Activated CD8-positive, alpha-beta T cell treated with anti-CD3 and anti-CD28 coated beads, Interleukin-2, amount 10 ng/mL, durations not matched to agents 7 days and 5 days (primary cell): ENCODE measurements around the gene DUOX2. TPM values are rescaled to one million over a fixed set of nuclear protein-coding genes. Genes with fewer than 3 reads are reported as not detected.
A peak's percentile ranks its signal among the peaks of the same experiment; 100 is the strongest.

Experiments used
- ATAC-seq: fragments of 150-1000 bp; cut with Tn5 transposase; one replicate; pipeline ENCODE4 v1.10.0; 2021; ENCODE audit warnings: moderate library complexity
- CTCF ChIA-PET: fragments of 350-600 bp; sonication (Branson Sonifier 250); formaldehyde crosslinking; loops from one replicate; lab custom pipeline; 2021; ENCODE audit warnings: antibody characterized with exemption; lab: Charles Lee
- POLR2A ChIA-PET: fragments of 350-600 bp; sonication (Branson Sonifier 250); formaldehyde crosslinking; loops from one replicate; lab custom pipeline; 2021; ENCODE audit warnings: antibody characterized with exemption; lab: Charles Lee
- DNase-seq: peaks from one replicate; pipeline ENCODE4 v3.0.0-alpha.2; 2020
- H3K27ac Mint-ChIP-seq: one replicate; pipeline ENCODE4 v1.8.0; 2021; ENCODE audit warnings: mild to moderate bottlenecking, mixed read lengths
- H3K27me3 Mint-ChIP-seq: one replicate; pipeline ENCODE4 v1.8.0; 2021; ENCODE audit warnings: low read depth, mixed read lengths
- H3K36me3 Mint-ChIP-seq: one replicate; pipeline ENCODE4 v1.8.0; 2021; ENCODE audit warnings: low read depth, mixed read lengths
- H3K4me1 Mint-ChIP-seq: one replicate; pipeline ENCODE4 v1.8.0; 2021; ENCODE audit warnings: low read depth, mixed read lengths
- H3K4me3 Mint-ChIP-seq: one replicate; pipeline ENCODE4 v1.8.0; 2021; ENCODE audit warnings: mild to moderate bottlenecking, mixed read lengths
- H3K9me3 Mint-ChIP-seq: one replicate; pipeline ENCODE4 v1.8.0; 2022; ENCODE audit warnings: mixed read lengths; ENCODE audit not compliant: insufficient read depth
- total RNA-seq, 2 experiments: library from RNA; stranded (reverse); gene quantifications; one replicate each; pipeline ENCODE4 v1.2.3, GENCODE V29; 2021

The DUOX2 gene
- total RNA-seq, result not detected

GRCh38 chr15:45114076-45114750 is at the start of gene DUOX2, which contains the start of gene DUOXA2:
Gene DUOX2 (minus strand): TSS chr15:45114172. CDS start chr15:45113411, 761 bp downstream.
Gene DUOXA2 (plus strand): TSS chr15:45114326. CDS start chr15:45114606, 280 bp downstream.
- ChIA-PET POLR2A (no interaction called here), CTCF (interaction anchor here (1.4 kb wide), 1 partner anchor 13 kb away, joined by 3 read pairs; no protein-coding TSS in a partner anchor)
- Mint-ChIP-seq H3K4me1 (peaks cover 32% of the 10 kb centered on the region), H3K36me3 (no peaks in the 10 kb centered on the region), H3K27me3 (peaks cover 80% of the 10 kb centered on the region), H3K9me3 (no peaks in the 10 kb centered on the region), H3K4me3 (no peak within 1 kb of the TSS), H3K27ac (no peak within 1 kb of the TSS)
- no peak for DNase-seq
- ATAC-seq, result no peak

- Mint-ChIP-seq H3K9me3 (no peaks in the 10 kb centered on the region), H3K4me3 (no peak overlapping the region), H3K27ac (no peak overlapping the region), H3K27me3 (no peaks in the 10 kb centered on the region), H3K36me3 (no peaks in the 10 kb centered on the region), H3K4me1 (peaks cover 20% of the 10 kb centered on the region)
- ATAC-seq (no peak), DNase-seq (no peak)
- POLR2A ChIA-PET, result interaction anchor here (0.7 to 3.0 kb wide), 6 partner anchors 20 to 359 kb away, joined by 3 to 16 read pairs (median 8); a partner anchor contains a TSS
- CTCF ChIA-PET, result interaction anchor here (0.9 to 13.2 kb wide), 26 partner anchors 8 to 310 kb away, joined by 3 to 191 read pairs (median 6); a partner anchor contains a TSS
Observed at GRCh38 chr15:45163508-45163856, 49.5 kb upstream of the DUOX2 start.

- ChIA-PET CTCF (interaction anchor here (0.8 to 13.2 kb wide), 27 partner anchors 9 to 423 kb away, joined by 3 to 191 read pairs (median 6); a partner anchor contains a TSS), POLR2A (interaction anchor here (0.7 to 3.0 kb wide), 6 partner anchors 17 to 240 kb away, joined by 3 to 16 read pairs (median 8); a partner anchor contains a TSS)
- peak; percentile 78 for DNase-seq
- H3K27me3 Mint-ChIP-seq, result no peaks in the 10 kb centered on the region
- no peak overlapping the region for H3K4me3 Mint-ChIP-seq
- peak; percentile 29 for ATAC-seq
- H3K9me3 Mint-ChIP-seq, result no peaks in the 10 kb centered on the region
- H3K36me3 Mint-ChIP-seq, result no peaks in the 10 kb centered on the region
- H3K27ac Mint-ChIP-seq, result no peak overlapping the region
- peaks cover 23% of the 10 kb centered on the region for H3K4me1 Mint-ChIP-seq
Observed at GRCh38 chr15:45162771-45163507, 49.0 kb upstream of the DUOX2 start.

GRCh38 chr15:45161666-45162065 is 47.7 kb upstream of the DUOX2 start:
- ATAC-seq (no peak), DNase-seq (no peak)
- H3K4me1 Mint-ChIP-seq, result peaks cover 23% of the 10 kb centered on the region
- no peaks in the 10 kb centered on the region for H3K9me3 Mint-ChIP-seq
- ChIA-PET POLR2A (interaction anchor here (0.6 kb wide), 1 partner anchor 566 kb away, joined by 3 read pairs; no protein-coding TSS in a partner anchor), CTCF (interaction anchor here (1.0 to 13.2 kb wide), 3 partner anchors 44 to 236 kb away, joined by 3 to 191 read pairs (median 50); no protein-coding TSS in a partner anchor)
- no peaks in the 10 kb centered on the region for H3K27me3 Mint-ChIP-seq
- no peak overlapping the region for H3K4me3 Mint-ChIP-seq
- H3K36me3 Mint-ChIP-seq, result no peaks in the 10 kb centered on the region
- H3K27ac Mint-ChIP-seq, result no peak overlapping the region

GRCh38 chr15:45157974-45158373 is 44.0 kb upstream of the DUOX2 start:
- CTCF ChIA-PET, result no interaction called here
- Mint-ChIP-seq H3K4me3 (no peak overlapping the region), H3K9me3 (no peaks in the 10 kb centered on the region), H3K27me3 (no peaks in the 10 kb centered on the region), H3K4me1 (peaks cover 6% of the 10 kb centered on the region), H3K36me3 (no peaks in the 10 kb centered on the region), H3K27ac (no peak overlapping the region)
- POLR2A ChIA-PET, result no interaction called here
- peak; percentile 50 for ATAC-seq
- DNase-seq, result no peak

GRCh38 chr15:45156744-45157455 is 42.9 kb upstream of the DUOX2 start:
- no peak overlapping the region for H3K27ac Mint-ChIP-seq
- no peaks in the 10 kb centered on the region for H3K9me3 Mint-ChIP-seq
- peaks cover 6% of the 10 kb centered on the region for H3K4me1 Mint-ChIP-seq
- no peaks in the 10 kb centered on the region for H3K27me3 Mint-ChIP-seq
- no peak for ATAC-seq
- peaks cover 5% of the 10 kb centered on the region for H3K36me3 Mint-ChIP-seq
- POLR2A ChIA-PET, result interaction anchor here (0.7 to 1.4 kb wide), 2 partner anchors 11 to 96 kb away, joined by 3 to 4 read pairs; no protein-coding TSS in a partner anchor
- no peak for DNase-seq
- CTCF ChIA-PET, result interaction anchor here (0.9 to 1.1 kb wide), 2 partner anchors 39 to 41 kb away, joined by 3 to 4 read pairs; no protein-coding TSS in a partner anchor
- no peak overlapping the region for H3K4me3 Mint-ChIP-seq

- ATAC-seq (no peak), DNase-seq (no peak)
- H3K36me3 Mint-ChIP-seq, result peaks cover 5% of the 10 kb centered on the region
- H3K27ac Mint-ChIP-seq, result no peak overlapping the region
- H3K4me3 Mint-ChIP-seq, result no peak overlapping the region
- H3K4me1 Mint-ChIP-seq, result peaks cover 6% of the 10 kb centered on the region
- no peaks in the 10 kb centered on the region for H3K9me3 Mint-ChIP-seq
- ChIA-PET CTCF (interaction anchor here (0.9 kb wide), 1 partner anchor 43 kb away, joined by 3 read pairs; no protein-coding TSS in a partner anchor), POLR2A (no interaction called here)
- H3K27me3 Mint-ChIP-seq, result no peaks in the 10 kb centered on the region
Observed at GRCh38 chr15:45155739-45156138, 41.8 kb upstream of the DUOX2 start.

GRCh38 chr15:45151998-45152828 is 38.2 kb upstream of the DUOX2 start:
- ATAC-seq (no peak), DNase-seq (no peak)
- Mint-ChIP-seq H3K9me3 (no peaks in the 10 kb centered on the region), H3K27me3 (no peaks in the 10 kb centered on the region), H3K4me1 (no peaks in the 10 kb centered on the region), H3K4me3 (no peak overlapping the region), H3K27ac (no peak overlapping the region), H3K36me3 (peaks cover 5% of the 10 kb centered on the region)
- ChIA-PET POLR2A (interaction anchor here (1.5 kb wide), 1 partner anchor 49 kb away, joined by 3 read pairs; no protein-coding TSS in a partner anchor), CTCF (no interaction called here)

- Mint-ChIP-seq H3K36me3 (peaks cover 5% of the 10 kb centered on the region), H3K9me3 (no peaks in the 10 kb centered on the region), H3K27me3 (no peaks in the 10 kb centered on the region), H3K27ac (no peak overlapping the region), H3K4me3 (no peak overlapping the region), H3K4me1 (no peaks in the 10 kb centered on the region)
- DNase-seq (no peak), ATAC-seq (no peak)
- CTCF ChIA-PET, result no interaction called here
- POLR2A ChIA-PET, result interaction anchor here (1.5 kb wide), 1 partner anchor 50 kb away, joined by 3 read pairs; no protein-coding TSS in a partner anchor
Observed at GRCh38 chr15:45150997-45151396, 37.0 kb upstream of the DUOX2 start.

GRCh38 chr15:45150481-45150880 is 36.5 kb upstream of the DUOX2 start:
- Mint-ChIP-seq H3K36me3 (peaks cover 5% of the 10 kb centered on the region), H3K4me1 (no peaks in the 10 kb centered on the region), H3K27ac (no peak overlapping the region), H3K9me3 (no peaks in the 10 kb centered on the region), H3K4me3 (no peak overlapping the region), H3K27me3 (no peaks in the 10 kb centered on the region)
- ATAC-seq, result no peak
- POLR2A ChIA-PET, result no interaction called here
- DNase-seq, result no peak
- CTCF ChIA-PET, result interaction anchor here (1.1 kb wide), 1 partner anchor 32 kb away, joined by 4 read pairs; no protein-coding TSS in a partner anchor
